ENCODE measurements around the gene NAA60.
"Not testable (repeated sequence)": the region's sequence is repeated elsewhere in the genome, so short reads cannot be mapped to it uniquely, and the experiment has no call there.

The NAA60 gene

GRCh38 chr16:3461151-3461550 is 17.7 kb downstream of the NAA60 start:
- DNase-seq (ENCODE audit: low read depth in 2 of 2, low spot score in 1 of 2) = peak in 1 of 2 donors; percentile 24

GRCh38 chr16:3465301-3465700 is 21.8 kb downstream of the NAA60 start:
- no peak for DNase-seq (ENCODE audit: low read depth in 2 of 2, low spot score in 1 of 2)

- no peak for DNase-seq (ENCODE audit: low read depth in 2 of 2, low spot score in 1 of 2)
Observed at GRCh38 chr16:3465911-3466584, 22.6 kb downstream of the NAA60 start.

- DNase-seq (ENCODE audit: low read depth in 2 of 2, low spot score in 1 of 2) = no peak
Observed at GRCh38 chr16:3467182-3467581, 23.7 kb downstream of the NAA60 start.

- DNase-seq (ENCODE audit: low read depth in 2 of 2, low spot score in 1 of 2) = no peak
Observed at GRCh38 chr16:3467921-3468320, 24.4 kb downstream of the NAA60 start.

- no peak for DNase-seq (ENCODE audit: low read depth in 2 of 2, low spot score in 1 of 2)
Observed at GRCh38 chr16:3468501-3468900, 25.0 kb downstream of the NAA60 start.

- DNase-seq (ENCODE audit: low read depth in 2 of 2, low spot score in 1 of 2) = no peak
Observed at GRCh38 chr16:3469736-3470135, 26.3 kb downstream of the NAA60 start.

- no peak for DNase-seq (ENCODE audit: low read depth in 2 of 2, low spot score in 1 of 2)
Observed at GRCh38 chr16:3470723-3471122, 27.2 kb downstream of the NAA60 start.

- DNase-seq (ENCODE audit: low read depth in 2 of 2, low spot score in 1 of 2) = no peak
Observed at GRCh38 chr16:3471518-3472176, 28.2 kb downstream of the NAA60 start.

- no peak for DNase-seq (ENCODE audit: low read depth in 2 of 2, low spot score in 1 of 2)
Observed at GRCh38 chr16:3472878-3473595, 29.6 kb downstream of the NAA60 start.

- DNase-seq (ENCODE audit: low read depth in 2 of 2, low spot score in 1 of 2) = not testable (repeated sequence)
Observed at GRCh38 chr16:3473596-3473943, 30.1 kb downstream of the NAA60 start.

GRCh38 chr16:3474136-3474779 is 30.8 kb downstream of the NAA60 start:
- no peak for DNase-seq (ENCODE audit: low read depth in 2 of 2, low spot score in 1 of 2)

- DNase-seq (ENCODE audit: low read depth in 2 of 2, low spot score in 1 of 2) = not testable (repeated sequence)
Observed at GRCh38 chr16:3474870-3475269, 31.4 kb downstream of the NAA60 start.

- DNase-seq (ENCODE audit: low read depth in 2 of 2, low spot score in 1 of 2) = no peak
Observed at GRCh38 chr16:3475604-3476375, 32.3 kb downstream of the NAA60 start.

GRCh38 chr16:3476409-3476808 is 32.9 kb downstream of the NAA60 start:
- DNase-seq (ENCODE audit: low read depth in 2 of 2, low spot score in 1 of 2) = no peak

GRCh38 chr16:3478242-3478925 is 34.9 kb downstream of the NAA60 start:
- DNase-seq (ENCODE audit: low read depth in 2 of 2, low spot score in 1 of 2) = no peak

GRCh38 chr16:3479654-3480216 is 36.3 kb downstream of the NAA60 start:
- no peak for DNase-seq (ENCODE audit: low read depth in 2 of 2, low spot score in 1 of 2)

- DNase-seq (ENCODE audit: low read depth in 2 of 2, low spot score in 1 of 2) = no peak
Observed at GRCh38 chr16:3480901-3481695, 37.6 kb downstream of the NAA60 start.
